ENCODE data around the gene CFTR. TPM values are rescaled to one million over a fixed set of nuclear protein-coding genes. Genes with fewer than 3 reads are reported as not detected.

Gene CFTR
- total and polyA plus RNA-seq, 10 of the 15 experiments (the other 5 are each of a cell fraction or from before 2014, with no cell fraction given) = 0.02 to 2.3 (median 0.21) TPM; not detected in 1

GRCh38 chr7:117597755-117598154 is 117.9 kb downstream of the CFTR start (continued):
- no peak for TF ChIP-seq NFIC (IDR thresholded peaks at IDR 0.05; ENCODE audit: low read depth, low read length)

DNA sequence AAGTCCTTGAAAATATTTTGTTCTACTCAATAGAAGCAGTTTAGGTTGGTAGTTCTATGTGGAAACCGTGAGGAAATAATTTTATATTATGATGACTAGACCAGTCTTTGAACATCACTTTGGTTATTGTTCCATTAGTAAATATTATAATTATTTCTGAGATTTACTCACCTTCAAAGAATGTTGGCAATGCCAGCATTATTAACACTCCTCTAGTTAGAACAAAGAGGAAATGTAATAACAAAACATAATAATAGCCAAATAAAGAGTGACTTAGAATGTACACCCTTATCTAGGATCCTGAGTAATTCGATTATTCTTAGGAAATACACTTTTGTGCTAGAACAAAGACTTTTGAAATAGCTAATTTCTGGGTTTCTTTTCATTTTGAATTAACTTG is 121.1 kb downstream of the CFTR start:
- Histone ChIP-seq H3K9ac (ENCODE audit: control insufficient read depth, insufficient read depth, low read length) (no peak overlapping the region), H3K79me2 (ENCODE audit: control insufficient read depth, insufficient read depth, low read length) (no peaks in the 10 kb centered on the region), H3K4me2 (ENCODE audit: control insufficient read depth, insufficient read depth) (no peak overlapping the region), H3K27me3 (replicated peaks in 1 of 2; ENCODE audit: control insufficient read depth in 2 of 2, insufficient read depth in 2 of 2, low read length in 1 of 2) (no peaks in the 10 kb centered on the region), H2AFZ (ENCODE audit: control insufficient read depth, low read depth, low read length) (no peak overlapping the region), H3K36me3 (ENCODE audit: control insufficient read depth in 2 of 2, insufficient read depth in 2 of 2, low read length in 1 of 2) (no peaks in the 10 kb centered on the region), H3K9me3 (replicated peaks; ENCODE audit: control insufficient read depth, insufficient read depth, low read length) (no peaks in the 10 kb centered on the region), H4K20me1 (ENCODE audit: control insufficient read depth, insufficient read depth) (no peaks in the 10 kb centered on the region), H3K4me3 (no peak overlapping the region), H3K27ac (ENCODE audit: control insufficient read depth, insufficient read depth) (no peak overlapping the region), H3K4me1 (ENCODE audit: control insufficient read depth, insufficient read depth, low read length) (no peaks in the 10 kb centered on the region)
- ChIA-PET RAD21 (ENCODE audit: unreplicated experiment) (no interaction called here), SMC1A (ENCODE audit: uncharacterized antibody, unreplicated experiment) (no interaction called here), CTCF (interaction anchor here (1.2 kb wide), 1 partner anchor 14 kb away, joined by 4 read pairs; no protein-coding TSS in a partner anchor), POLR2A (no interaction called here)
- DNase-seq (ENCODE audit: low read depth, low spot score) = no peak
- 5% methylated on average over 2 of the region's 2 CpGs for WGBS (ENCODE audit: insufficient coverage, insufficient replicate concordance, low lambda C conversion rate, missing lambda C conversion rate)
- ATAC-seq = no peak
- in situ Hi-C loops (cut with MboI) = no loop called here
- intact Hi-C loops (cut with micrococcal nuclease; ENCODE audit: unreplicated experiment) = no loop called here
- TF ChIP-seq ZZZ3 (IDR thresholded peaks at IDR 0.05; ENCODE audit: control insufficient read depth, insufficient read length, low read depth) = no peak
- TF ChIP-seq TCF3 (IDR thresholded peaks at IDR 0.05; ENCODE audit: borderline replicate concordance, insufficient read depth, low read depth, low read length) = no peak
- no TSS peak for BruUV-seq (replicated peaks)
- FAIRE-seq = no peak

GRCh38 chr7:117603627-117604026 is 123.8 kb downstream of the CFTR start:
- Histone ChIP-seq H4K20me1 (ENCODE audit: control insufficient read depth, insufficient read depth) (no peaks in the 10 kb centered on the region), H3K4me1 (ENCODE audit: control insufficient read depth, insufficient read depth, low read length) (no peaks in the 10 kb centered on the region), H3K9ac (ENCODE audit: control insufficient read depth, insufficient read depth, low read length) (no peak overlapping the region), H3K4me3 (no peak overlapping the region), H3K27ac (ENCODE audit: control insufficient read depth, insufficient read depth) (no peak overlapping the region), H3K9me3 (replicated peaks; ENCODE audit: control insufficient read depth, insufficient read depth, low read length) (no peaks in the 10 kb centered on the region), H3K79me2 (ENCODE audit: control insufficient read depth, insufficient read depth, low read length) (no peaks in the 10 kb centered on the region), H3K36me3 (ENCODE audit: control insufficient read depth in 2 of 2, insufficient read depth in 2 of 2, low read length in 1 of 2) (no peaks in the 10 kb centered on the region), H3K4me2 (ENCODE audit: control insufficient read depth, insufficient read depth) (no peak overlapping the region), H3K27me3 (replicated peaks in 1 of 2; ENCODE audit: control insufficient read depth in 2 of 2, insufficient read depth in 2 of 2, low read length in 1 of 2) (no peaks in the 10 kb centered on the region), H2AFZ (ENCODE audit: control insufficient read depth, low read depth, low read length) (no peak overlapping the region)
- ChIA-PET CTCF (interaction anchor here (1.0 kb wide), 1 partner anchor 203 kb away, joined by 3 read pairs; no protein-coding TSS in a partner anchor), POLR2A (no interaction called here), SMC1A (ENCODE audit: uncharacterized antibody, unreplicated experiment) (interaction anchor here (0.6 to 1.4 kb wide), 2 partner anchors 9 to 110 kb away, joined by 3 to 4 read pairs; no protein-coding TSS in a partner anchor), RAD21 (ENCODE audit: unreplicated experiment) (no interaction called here)
- 32% methylated on average over 4 of the region's 4 CpGs for WGBS (ENCODE audit: insufficient coverage, insufficient replicate concordance, low lambda C conversion rate, missing lambda C conversion rate)
- BruUV-seq (replicated peaks) = no TSS peak
- FAIRE-seq (no peak), ATAC-seq (peak; percentile 74), DNase-seq (ENCODE audit: low read depth, low spot score) (no peak)
- in situ Hi-C loops (cut with MboI) (no loop called here), intact Hi-C loops (cut with micrococcal nuclease; ENCODE audit: unreplicated experiment) (no loop called here)
- TF ChIP-seq GATAD2B (conservative IDR thresholded peaks at IDR 0.05; ENCODE audit: low read depth) (no peak), EED (IDR thresholded peaks at IDR 0.05; ENCODE audit: low read depth) (no peak), BCLAF1 (IDR thresholded peaks at IDR 0.05) (no peak), ZNF24 (IDR thresholded peaks at IDR 0.05) (no peak), CBX3 (IDR thresholded peaks at IDR 0.05; ENCODE audit: borderline replicate concordance, low read depth) (no peak), ATF7 (IDR thresholded peaks at IDR 0.05; ENCODE audit: low read depth) (no peak), PRDM15 (CRISPR knock-in tag; IDR thresholded peaks at IDR 0.05) (no peak)

Data from GM12878 (cell line).